Measurements from ENCODE around the gene ADAM12.

The ADAM12 gene

DNA sequence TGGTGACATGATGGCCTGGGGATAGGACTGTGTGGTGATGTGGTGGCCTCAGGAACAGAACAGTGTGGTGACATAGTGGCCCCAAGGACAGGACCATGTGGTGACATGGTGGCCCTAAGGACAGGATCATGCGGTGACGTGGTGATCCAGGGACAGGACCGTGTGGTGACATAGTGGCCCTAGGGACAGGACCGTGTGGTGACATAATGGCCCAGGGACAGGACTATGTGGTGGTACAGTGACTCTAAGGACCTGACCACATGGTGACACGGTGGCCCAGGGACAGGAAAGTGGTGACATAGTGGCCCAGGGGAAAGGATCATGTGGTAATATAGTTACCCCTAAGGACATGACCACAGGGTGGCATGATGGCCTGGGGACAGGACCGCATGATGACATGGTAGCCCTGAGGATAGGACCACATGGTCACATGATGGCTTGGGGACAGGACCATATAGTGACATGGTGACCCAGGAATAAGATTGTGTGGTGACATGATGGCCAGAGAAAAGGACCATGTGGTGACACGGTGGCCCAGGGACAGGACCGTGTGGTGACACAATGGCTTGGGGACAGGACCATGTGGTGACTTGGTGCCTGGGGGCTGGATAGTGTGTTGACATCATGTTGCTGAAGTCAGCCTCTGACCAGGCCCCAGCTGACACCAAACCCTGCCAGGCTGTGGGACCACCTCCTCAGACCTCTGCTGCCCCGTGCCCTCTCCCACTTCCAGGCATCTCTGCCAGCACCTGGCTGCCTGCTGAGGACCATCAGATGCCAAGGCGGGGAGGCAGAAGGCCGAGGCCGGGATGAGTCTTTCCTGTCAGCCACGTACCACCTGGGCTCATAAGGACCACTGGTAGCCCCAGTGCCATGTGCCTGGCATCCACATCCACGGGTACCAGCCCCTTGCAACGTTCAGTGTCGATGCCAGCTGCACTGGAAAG, 99.5 kb downstream of the ADAM12 start:
- H3K27ac ChIP-seq (ENCODE audit: low read depth, low read length): no peak overlapping the region
- no peaks in the 10 kb centered on the region for H3K4me1 ChIP-seq (ENCODE audit: control insufficient read depth, insufficient read depth, low read length, unreplicated experiment)
- peaks cover 3% of the 10 kb centered on the region for H3K79me2 ChIP-seq (ENCODE audit: control insufficient read depth, insufficient read depth, low read length, unreplicated experiment)
- H3K36me3 ChIP-seq (ENCODE audit: insufficient read depth, low read length): peaks cover 5% of the 10 kb centered on the region; the same call in 1 of the 2 replicates
- no peak overlapping the region for H2AFZ ChIP-seq (ENCODE audit: low read length, unreplicated experiment)
- no peaks in the 10 kb centered on the region for H3K27me3 ChIP-seq (ENCODE audit: insufficient read depth, low read length)
- H3K4me3 ChIP-seq (ENCODE audit: low read depth, low read length): no peak overlapping the region

DNA sequence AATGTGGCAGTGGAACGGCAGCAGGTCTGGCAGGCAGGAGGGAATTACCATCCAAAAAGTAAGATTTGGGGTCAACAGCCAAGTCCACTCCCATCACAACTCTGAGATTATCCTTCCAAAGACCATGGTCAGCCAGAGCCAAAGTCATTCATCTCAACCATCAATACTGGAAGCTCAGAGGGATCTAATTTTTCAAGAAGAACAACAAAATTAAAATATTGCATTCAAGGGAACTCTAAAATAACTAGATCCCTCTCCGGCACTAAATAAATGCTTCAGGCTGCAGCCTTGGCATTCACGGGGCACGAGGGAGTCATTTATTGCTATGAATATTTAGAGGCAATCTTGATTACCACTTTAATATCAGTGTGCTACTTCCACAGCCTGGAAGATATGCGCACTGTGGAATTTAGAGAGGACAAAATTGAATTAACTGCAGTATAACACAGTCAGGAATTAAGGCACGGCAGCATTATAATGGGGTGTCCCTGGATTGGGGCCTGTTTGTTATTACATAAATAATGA, 102.0 kb downstream of the ADAM12 start:
- H3K27ac ChIP-seq (ENCODE audit: low read depth, low read length): no peak overlapping the region

DNA sequence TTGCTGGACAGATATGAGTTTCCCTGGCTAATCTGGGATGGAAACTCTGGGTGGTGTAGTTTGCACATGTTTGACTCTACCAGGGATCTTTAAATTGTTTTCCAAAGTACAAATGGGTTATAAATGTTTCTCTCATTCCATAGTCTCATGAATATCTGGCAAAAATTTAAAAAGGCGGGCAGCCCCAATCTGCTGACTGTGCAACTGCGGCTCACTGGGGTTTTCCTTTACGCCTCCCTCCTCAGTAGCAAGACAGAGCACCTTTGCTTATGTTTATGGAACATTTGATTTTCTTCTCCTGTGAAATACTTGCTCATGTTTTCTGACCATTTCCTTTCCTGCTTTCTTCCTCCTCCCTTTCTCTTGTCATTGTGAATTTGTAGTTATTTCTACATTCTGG, 105.0 kb downstream of the ADAM12 start:
- Histone ChIP-seq H2AFZ (ENCODE audit: low read length, unreplicated experiment) (no peak overlapping the region), H3K36me3 (ENCODE audit: insufficient read depth, low read length) (no peaks in the 10 kb centered on the region), H3K27me3 (ENCODE audit: insufficient read depth, low read length) (no peaks in the 10 kb centered on the region), H3K4me1 (ENCODE audit: control insufficient read depth, insufficient read depth, low read length, unreplicated experiment) (no peaks in the 10 kb centered on the region), H3K27ac (ENCODE audit: low read depth, low read length) (no peak overlapping the region), H3K4me3 (ENCODE audit: low read depth, low read length) (no peak overlapping the region), H3K79me2 (ENCODE audit: control insufficient read depth, insufficient read depth, low read length, unreplicated experiment) (no peaks in the 10 kb centered on the region)

More for the DNA sequence above, 102.0 kb downstream of the ADAM12 start:
- Histone ChIP-seq H3K27me3 (ENCODE audit: insufficient read depth, low read length) (no peaks in the 10 kb centered on the region), H3K79me2 (ENCODE audit: control insufficient read depth, insufficient read depth, low read length, unreplicated experiment) (no peaks in the 10 kb centered on the region), H3K4me3 (ENCODE audit: low read depth, low read length) (no peak overlapping the region), H3K36me3 (ENCODE audit: insufficient read depth, low read length) (peaks cover 5% of the 10 kb centered on the region; the same call in 1 of the 2 replicates), H2AFZ (ENCODE audit: low read length, unreplicated experiment) (no peak overlapping the region), H3K4me1 (ENCODE audit: control insufficient read depth, insufficient read depth, low read length, unreplicated experiment) (no peaks in the 10 kb centered on the region)

DNA sequence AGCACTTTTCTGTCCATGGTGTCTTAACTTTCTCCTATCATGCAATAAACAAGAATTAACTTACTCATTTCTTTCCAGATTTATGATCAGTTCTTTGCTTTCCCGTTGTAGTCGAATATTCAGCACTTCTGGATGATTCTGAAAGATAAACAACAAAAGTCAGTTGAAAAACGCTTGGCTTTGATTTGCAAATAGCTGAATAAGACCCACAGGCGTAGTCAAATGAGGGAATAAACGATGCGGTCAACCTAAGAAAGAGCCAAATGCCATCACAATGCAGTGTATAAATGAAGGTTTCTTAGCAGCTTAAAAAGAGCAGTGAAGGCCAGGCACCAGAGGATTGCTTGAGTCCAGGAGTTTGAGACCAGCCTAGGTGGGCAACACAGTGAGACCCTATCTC, 109.4 kb downstream of the ADAM12 start:
- Histone ChIP-seq H3K36me3 (ENCODE audit: insufficient read depth, low read length) (peaks cover 4% of the 10 kb centered on the region), H3K4me1 (ENCODE audit: control insufficient read depth, insufficient read depth, low read length, unreplicated experiment) (no peaks in the 10 kb centered on the region)

DNA sequence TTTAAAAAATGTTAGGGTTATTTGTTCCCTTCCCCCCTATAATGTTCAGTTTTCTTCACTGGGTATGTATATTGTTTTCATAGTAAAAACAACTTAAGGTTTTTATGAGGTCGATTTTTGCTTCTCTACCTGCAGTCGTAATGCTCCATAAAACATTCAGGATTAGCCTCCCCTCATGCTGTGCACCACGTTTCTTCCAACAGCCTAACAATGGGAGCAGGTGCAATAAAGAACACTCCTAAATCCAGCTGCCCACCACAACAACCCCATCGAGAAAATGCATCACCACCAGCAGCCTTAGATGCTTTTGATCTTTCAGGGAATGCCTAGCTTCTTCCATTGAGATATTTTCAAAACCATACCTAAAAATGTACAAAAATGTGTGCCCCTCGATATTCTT, 111.1 kb downstream of the ADAM12 start:
- no peak overlapping the region for H2AFZ ChIP-seq (ENCODE audit: low read length, unreplicated experiment)
- H3K27me3 ChIP-seq (ENCODE audit: insufficient read depth, low read length): no peaks in the 10 kb centered on the region
- no peaks in the 10 kb centered on the region for H3K4me1 ChIP-seq (ENCODE audit: control insufficient read depth, insufficient read depth, low read length, unreplicated experiment)
- H3K36me3 ChIP-seq (ENCODE audit: insufficient read depth, low read length): peaks cover 6% of the 10 kb centered on the region
- no peaks in the 10 kb centered on the region for H3K79me2 ChIP-seq (ENCODE audit: control insufficient read depth, insufficient read depth, low read length, unreplicated experiment)
- no peak overlapping the region for H3K4me3 ChIP-seq (ENCODE audit: low read depth, low read length)
- no peak overlapping the region for H3K27ac ChIP-seq (ENCODE audit: low read depth, low read length)

More for the DNA sequence above, 109.4 kb downstream of the ADAM12 start:
- Histone ChIP-seq H3K79me2 (ENCODE audit: control insufficient read depth, insufficient read depth, low read length, unreplicated experiment) (no peaks in the 10 kb centered on the region), H3K4me3 (ENCODE audit: low read depth, low read length) (no peak overlapping the region), H3K27me3 (ENCODE audit: insufficient read depth, low read length) (no peaks in the 10 kb centered on the region), H2AFZ (ENCODE audit: low read length, unreplicated experiment) (no peak overlapping the region), H3K27ac (ENCODE audit: low read depth, low read length) (no peak overlapping the region)

DNA sequence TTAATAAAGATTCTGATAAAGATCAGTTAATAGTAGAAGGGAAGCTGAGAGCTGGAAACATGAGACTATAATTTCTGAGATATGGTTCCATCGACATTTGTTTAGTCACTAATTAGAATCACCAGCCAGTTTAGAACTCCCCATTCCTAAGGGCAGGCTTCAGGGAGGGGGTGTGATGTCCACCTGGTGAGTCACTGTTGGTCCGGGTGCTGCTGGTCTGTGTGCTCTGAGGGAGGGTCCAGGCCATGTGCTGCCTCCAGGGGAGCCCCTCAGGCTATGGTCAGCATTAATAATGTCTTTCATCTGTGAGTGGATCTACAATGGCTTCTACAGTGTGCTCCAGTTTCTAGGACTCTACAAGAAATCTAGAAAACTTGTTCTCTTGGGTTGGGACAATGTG, 115.8 kb downstream of the ADAM12 start:
- Histone ChIP-seq H3K4me3 (ENCODE audit: low read depth, low read length) (no peak overlapping the region), H3K79me2 (ENCODE audit: control insufficient read depth, insufficient read depth, low read length, unreplicated experiment) (peaks cover 2% of the 10 kb centered on the region), H2AFZ (ENCODE audit: low read length, unreplicated experiment) (no peak overlapping the region), H3K36me3 (ENCODE audit: insufficient read depth, low read length) (peaks cover 11% of the 10 kb centered on the region; the same call in 1 of the 2 replicates), H3K4me1 (ENCODE audit: control insufficient read depth, insufficient read depth, low read length, unreplicated experiment) (peaks cover 7% of the 10 kb centered on the region), H3K27ac (ENCODE audit: low read depth, low read length) (no peak overlapping the region), H3K27me3 (ENCODE audit: insufficient read depth, low read length) (no peaks in the 10 kb centered on the region)

DNA sequence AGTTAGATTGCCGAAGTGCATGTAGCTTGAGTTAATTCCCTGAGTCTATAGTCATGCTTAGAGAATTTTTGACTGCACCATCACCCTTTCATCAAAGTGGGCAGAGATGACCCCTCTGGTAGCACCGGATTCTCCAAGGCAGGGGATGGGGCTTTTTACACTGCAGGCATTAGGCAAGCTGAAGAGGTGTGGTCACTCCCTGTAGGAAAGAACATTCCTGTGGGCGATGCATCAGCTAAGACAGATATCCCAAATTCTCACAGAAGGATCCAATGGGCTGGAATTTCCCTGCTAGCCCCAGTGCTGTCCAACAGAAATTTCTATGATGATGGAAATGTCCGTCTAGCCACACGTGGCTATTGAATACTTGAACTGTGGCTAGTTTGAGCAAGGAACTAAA, 118.2 kb downstream of the ADAM12 start:
- peaks cover 2% of the 10 kb centered on the region for H3K79me2 ChIP-seq (ENCODE audit: control insufficient read depth, insufficient read depth, low read length, unreplicated experiment)
- H3K27me3 ChIP-seq (ENCODE audit: insufficient read depth, low read length): no peaks in the 10 kb centered on the region
- H3K4me1 ChIP-seq (ENCODE audit: control insufficient read depth, insufficient read depth, low read length, unreplicated experiment): peaks cover 7% of the 10 kb centered on the region
- H3K4me3 ChIP-seq (ENCODE audit: low read depth, low read length): no peak overlapping the region
- peaks cover 16% of the 10 kb centered on the region; the same call in 1 of the 2 replicates for H3K36me3 ChIP-seq (ENCODE audit: insufficient read depth, low read length)
- no peak overlapping the region for H2AFZ ChIP-seq (ENCODE audit: low read length, unreplicated experiment)
- peak overlapping the region; percentile 78 for H3K27ac ChIP-seq (ENCODE audit: low read depth, low read length)

DNA sequence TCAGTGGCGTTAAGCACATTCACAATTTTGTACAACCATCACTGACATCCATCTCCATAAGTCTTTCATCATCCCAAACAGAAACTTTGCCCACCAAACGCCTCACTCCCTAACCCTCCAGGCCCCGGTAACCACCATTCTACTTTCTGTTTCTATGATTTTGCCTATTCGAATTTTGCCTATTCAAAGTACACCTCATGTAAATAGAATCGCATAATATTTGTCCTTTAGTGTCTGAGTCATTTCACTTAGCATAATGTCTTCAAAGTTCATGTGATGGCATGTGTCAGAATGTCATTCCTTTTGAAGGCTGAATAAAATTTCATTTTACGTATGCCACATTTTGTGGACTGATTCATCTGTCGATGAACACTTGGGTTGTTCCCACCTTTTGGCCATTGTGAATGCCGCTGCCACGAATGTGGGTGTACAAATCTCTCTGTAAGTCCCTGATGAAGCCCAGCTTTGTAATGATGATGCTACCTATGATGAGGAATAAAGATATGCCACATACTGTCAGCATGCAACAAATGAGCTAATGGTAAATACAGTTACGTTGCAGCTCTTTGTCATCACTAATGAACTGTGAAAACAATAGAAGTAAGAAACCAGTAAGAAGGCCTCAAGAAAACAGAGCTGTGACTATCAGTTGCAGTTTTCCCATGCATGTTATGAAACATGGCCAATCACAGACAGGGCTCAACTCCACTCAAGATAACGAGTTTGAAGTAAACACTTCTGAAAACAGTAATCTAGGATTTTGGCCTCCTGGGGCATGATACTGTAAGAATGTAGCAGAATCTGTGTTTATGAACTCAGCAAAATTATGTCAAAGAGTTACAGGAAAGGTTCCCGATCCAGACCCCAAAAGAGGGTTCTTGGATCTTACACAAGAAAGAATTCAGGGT, 120.0 kb downstream of the ADAM12 start:
- no peaks in the 10 kb centered on the region for H3K27me3 ChIP-seq (ENCODE audit: insufficient read depth, low read length)
- peaks cover 2% of the 10 kb centered on the region for H3K79me2 ChIP-seq (ENCODE audit: control insufficient read depth, insufficient read depth, low read length, unreplicated experiment)
- no peak overlapping the region for H3K27ac ChIP-seq (ENCODE audit: low read depth, low read length)
- peaks cover 10% of the 10 kb centered on the region; the same call in 1 of the 2 replicates for H3K36me3 ChIP-seq (ENCODE audit: insufficient read depth, low read length)
- H3K4me1 ChIP-seq (ENCODE audit: control insufficient read depth, insufficient read depth, low read length, unreplicated experiment): peaks cover 23% of the 10 kb centered on the region
- no peak overlapping the region for H3K4me3 ChIP-seq (ENCODE audit: low read depth, low read length)
- H2AFZ ChIP-seq (ENCODE audit: low read length, unreplicated experiment): no peak overlapping the region

DNA sequence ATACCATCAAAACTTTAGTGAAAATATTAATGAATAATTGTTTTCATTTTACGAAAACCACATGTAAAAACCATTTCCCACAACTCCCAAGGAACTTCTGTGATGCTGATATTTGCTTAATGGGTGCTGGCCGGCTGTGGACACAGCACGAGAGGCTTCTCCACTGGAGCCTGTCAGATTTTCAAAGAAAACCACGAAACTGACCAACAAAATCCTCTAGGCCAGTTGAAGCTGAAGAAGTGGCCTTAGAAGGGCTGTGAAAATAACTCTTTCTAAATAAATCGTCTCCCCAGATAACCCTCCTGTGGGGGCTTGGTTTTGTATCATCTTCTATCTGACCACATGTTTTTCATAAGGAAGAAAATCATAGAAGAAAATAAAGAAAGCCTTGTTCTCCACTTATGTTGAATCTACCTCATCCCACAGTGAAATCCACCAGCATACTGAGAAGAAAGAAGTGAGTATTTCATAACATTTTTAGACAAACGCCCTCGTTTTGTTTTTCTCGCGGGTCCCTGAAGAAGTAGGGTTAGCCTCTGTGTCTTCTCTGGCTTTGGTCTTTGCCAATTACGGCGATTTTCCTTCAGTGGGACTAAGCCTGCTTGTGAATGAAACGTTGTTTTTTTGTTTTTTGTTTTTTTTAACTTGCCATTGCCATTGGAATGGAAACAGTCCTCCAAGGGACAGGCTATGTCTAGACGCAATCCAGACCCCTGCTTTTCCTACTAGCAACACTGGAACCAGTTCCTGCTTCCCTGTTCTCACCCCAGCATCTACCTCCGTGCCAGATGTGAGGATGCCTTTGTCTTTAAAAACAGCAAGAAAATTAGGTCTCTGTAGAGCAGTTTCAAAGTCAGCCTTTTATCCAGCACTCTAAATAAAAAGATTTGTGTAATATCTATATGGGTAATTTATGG, 123.9 kb downstream of the ADAM12 start:
- Histone ChIP-seq H3K27ac (ENCODE audit: low read depth, low read length) (peak overlapping the region; percentile 64), H2AFZ (ENCODE audit: low read length, unreplicated experiment) (peak overlapping the region; percentile 78), H3K27me3 (ENCODE audit: insufficient read depth, low read length) (no peaks in the 10 kb centered on the region), H3K79me2 (ENCODE audit: control insufficient read depth, insufficient read depth, low read length, unreplicated experiment) (peaks cover 8% of the 10 kb centered on the region), H3K4me1 (ENCODE audit: control insufficient read depth, insufficient read depth, low read length, unreplicated experiment) (peaks cover 47% of the 10 kb centered on the region), H3K4me3 (ENCODE audit: low read depth, low read length) (peak overlapping the region; percentile 53), H3K36me3 (ENCODE audit: insufficient read depth, low read length) (peaks cover 10% of the 10 kb centered on the region; the same call in 1 of the 2 replicates)
